SK-N-MC (cell line): ENCODE data around the gene ITIH6.

Source experiments
- EZH2 ChIP-seq: fragments of 200-600 bp; sonication (generic); IDR thresholded peaks from one replicate; pipeline ENCODE4 v1.6.1; 2017; ENCODE audit warnings: antibody characterized with exemption
- POLR2AphosphoS5 ChIP-seq: IDR thresholded peaks from 2 replicates; pipeline ENCODE4 v1.6.1; 2012; ENCODE audit warnings: mild to moderate bottlenecking, low read depth, low read length, borderline replicate concordance

DNA sequence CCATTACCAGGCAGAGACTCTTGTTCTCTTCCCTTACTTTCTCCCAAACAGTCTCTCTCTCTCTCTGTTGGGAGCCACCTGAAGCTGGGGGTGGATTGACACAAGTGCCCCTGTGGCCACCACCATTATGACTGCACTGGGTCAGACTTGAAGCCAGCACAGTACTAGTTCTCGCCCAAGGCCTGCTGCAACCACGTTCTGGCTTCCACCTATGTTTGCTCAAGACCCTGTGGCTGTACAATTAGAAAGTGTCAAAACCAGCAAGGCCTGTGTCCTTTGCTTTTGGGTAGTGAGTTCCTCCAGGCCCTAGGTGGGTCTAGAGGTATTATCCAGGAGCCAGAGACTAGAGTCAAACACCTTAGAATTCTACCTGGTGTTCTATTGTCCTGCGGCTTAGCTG, 40.5 kb upstream of the ITIH6 start:
- TF ChIP-seq POLR2AphosphoS5 (no peak), EZH2 (no peak)
